GM21528 (cell line): Measurements from ENCODE around the gene HMGN2.
"Not testable (repeated sequence)": the region's sequence is repeated elsewhere in the genome, so short reads cannot be mapped to it uniquely, and the experiment has no call there.

Source experiments
- ATAC-seq: cut with Tn5 transposase; IDR thresholded peaks from one replicate; pipeline ENCODE4 v1.9.1; 2021; ENCODE audit warnings: mild to moderate bottlenecking, moderate library complexity; ENCODE audit not compliant: unreplicated experiment, low FRiP score

HMGN2 gene

GRCh38 chr1:26476958-26477357 is 4.7 kb downstream of the HMGN2 start:
- no peak for ATAC-seq

DNA sequence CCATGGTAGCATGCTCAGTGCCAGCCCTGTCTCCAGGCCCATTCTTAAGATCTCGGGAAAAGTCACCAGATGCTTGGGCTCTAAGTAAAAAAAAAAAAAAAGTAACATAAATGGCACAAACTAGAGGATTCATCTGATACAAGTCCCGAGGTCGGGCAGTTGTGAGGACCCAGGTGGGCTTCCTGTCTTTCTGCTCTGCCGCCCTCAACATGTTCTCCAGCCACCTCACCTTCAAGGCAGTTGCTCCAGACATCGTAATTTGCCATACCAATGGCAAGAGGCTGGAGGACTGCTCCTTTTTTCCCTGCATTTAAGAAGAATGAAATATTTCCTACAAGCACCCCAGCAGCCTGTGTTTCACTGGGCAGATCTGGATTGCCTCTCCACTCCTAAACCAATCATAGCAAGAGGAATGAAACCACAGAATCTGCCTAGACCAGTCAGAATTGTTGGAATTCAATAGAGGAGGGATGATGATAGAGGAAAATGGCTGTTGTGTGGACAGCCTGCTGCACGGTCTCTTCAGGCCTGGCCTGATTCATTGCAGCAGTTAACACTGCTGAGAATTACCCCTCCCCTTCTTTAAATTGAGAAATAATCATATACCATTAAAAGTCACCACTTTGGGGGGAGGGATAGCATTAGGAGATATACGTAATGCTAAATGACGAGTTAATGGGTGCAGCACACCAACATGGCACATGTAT is 5.4 kb downstream of the HMGN2 start:
- no peak for ATAC-seq

DNA sequence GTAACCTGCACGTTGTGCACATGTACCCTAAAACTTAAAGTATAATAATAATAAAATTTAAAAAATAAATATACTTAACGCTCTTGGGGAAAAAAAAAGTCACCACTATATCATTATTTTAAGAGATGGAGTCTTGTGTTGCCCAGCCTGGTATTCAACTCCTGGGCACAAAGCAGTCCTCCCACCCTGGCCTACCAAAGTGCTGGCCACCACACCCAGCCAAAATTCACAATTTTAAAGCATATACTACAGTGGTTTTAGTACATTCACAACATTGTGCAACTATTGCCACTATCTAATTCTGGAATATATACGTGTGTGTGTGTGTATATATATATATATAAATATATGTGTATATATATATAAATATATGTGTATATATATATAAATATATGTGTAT is 5.9 kb downstream of the HMGN2 start:
- ATAC-seq: no peak

DNA sequence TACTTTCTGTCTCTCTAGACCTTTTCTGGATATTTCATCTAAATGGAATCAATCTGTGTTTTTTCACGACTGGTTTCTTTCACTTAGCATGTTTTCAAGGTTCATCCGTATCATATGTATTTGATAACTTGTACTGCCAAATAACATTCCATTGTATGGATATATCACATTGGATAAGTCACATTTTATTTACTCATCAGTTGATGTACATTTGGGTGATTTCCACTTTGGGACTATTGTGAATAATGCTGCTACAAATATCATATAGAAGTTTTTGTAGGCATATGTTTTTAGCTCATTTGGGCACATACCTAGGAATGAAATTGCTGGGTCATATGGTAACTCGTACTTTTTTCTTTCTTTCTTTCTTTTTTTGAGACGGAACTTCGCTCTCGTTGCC is 6.7 kb downstream of the HMGN2 start:
- no peak for ATAC-seq

- ATAC-seq: no peak
Measured at GRCh38 chr1:26482921-26483320, 10.7 kb downstream of the HMGN2 start.

DNA sequence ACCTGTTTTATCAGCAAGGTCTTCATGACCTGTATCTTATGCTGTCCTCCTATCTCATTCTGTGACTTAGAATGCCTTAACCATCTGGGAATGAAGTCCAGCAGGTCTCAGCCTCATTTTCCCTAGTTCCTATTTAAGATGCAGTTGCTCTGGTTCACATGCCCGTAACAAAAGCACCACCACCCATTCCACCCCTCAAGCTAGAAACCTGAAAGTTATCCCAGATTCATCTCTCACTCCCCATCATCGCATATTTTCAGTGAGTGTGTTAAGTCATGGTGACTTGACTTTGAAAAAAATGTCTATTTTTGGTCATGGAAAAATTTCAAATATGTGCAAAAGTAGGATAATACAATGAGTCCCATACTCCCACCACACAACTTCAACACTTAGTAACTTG is 11.7 kb downstream of the HMGN2 start:
- no peak for ATAC-seq

DNA sequence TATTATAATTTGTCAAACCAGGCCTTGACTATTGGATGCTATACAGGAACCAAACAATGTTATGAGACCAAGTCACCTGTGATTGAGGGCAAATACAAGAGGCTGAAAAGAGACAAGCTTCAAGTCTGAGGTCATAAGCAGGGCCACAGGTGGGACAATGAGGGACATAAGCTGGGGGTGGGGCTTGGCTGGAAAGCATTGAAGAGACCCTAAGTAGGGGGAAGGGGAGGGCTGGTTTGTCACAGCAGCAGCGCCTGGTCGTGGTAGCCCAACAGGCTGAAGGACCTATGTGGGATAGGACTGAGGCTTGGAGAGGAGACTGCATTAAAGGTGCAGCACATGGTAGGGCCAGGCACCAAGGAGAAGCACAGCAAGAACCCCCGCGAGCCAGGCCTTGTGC is 17.9 kb downstream of the HMGN2 start:
- no peak for ATAC-seq

DNA sequence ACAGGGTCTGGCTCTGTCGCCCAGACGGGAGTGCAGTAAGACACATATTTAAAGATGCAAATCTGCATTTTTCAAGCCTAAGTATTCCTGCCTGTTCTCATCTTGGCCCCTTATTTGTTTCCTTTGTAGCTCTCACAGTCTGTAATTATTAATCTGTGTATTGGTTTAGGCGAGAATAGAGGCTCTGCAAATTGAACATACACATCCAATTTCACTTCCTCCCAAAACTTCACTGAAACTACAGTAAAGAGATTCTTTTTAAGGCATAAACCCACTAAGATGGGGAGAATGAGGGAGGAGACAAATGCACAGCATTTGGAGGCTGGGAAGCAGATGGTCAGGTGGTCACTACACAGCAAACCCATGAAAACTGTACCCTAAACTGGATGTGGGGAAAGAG is 21.0 kb downstream of the HMGN2 start:
- ATAC-seq: no peak

GRCh38 chr1:26493938-26494337 is 21.7 kb downstream of the HMGN2 start:
- no peak for ATAC-seq

- no peak for ATAC-seq
Measured at GRCh38 chr1:26496861-26497260, 24.6 kb downstream of the HMGN2 start.

GRCh38 chr1:26498894-26499293 is 26.7 kb downstream of the HMGN2 start:
- no peak for ATAC-seq

GRCh38 chr1:26500488-26501175 is 28.4 kb downstream of the HMGN2 start:
- ATAC-seq: peak; percentile 79

DNA sequence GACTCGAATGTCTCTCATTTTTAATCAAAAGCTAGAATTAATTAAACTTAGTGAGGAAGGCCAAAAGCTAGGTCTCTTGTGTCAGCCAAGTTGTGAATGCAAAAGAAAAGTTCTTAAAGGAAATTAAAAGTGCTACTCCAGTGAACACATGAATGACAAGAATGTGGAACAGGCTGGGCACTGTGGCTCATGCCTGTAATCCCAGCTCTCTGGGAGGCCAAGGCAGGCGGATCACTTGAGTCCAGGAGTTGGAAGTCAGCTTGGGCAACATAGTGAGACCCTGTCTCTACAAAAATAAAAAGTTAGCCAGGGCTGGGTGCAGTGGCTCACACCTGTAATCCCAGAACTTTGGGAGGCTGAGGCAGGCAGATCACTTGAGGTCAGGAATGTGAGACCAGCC is 38.5 kb downstream of the HMGN2 start:
- not testable (repeated sequence) for ATAC-seq

- ATAC-seq: not testable (repeated sequence)
Measured at GRCh38 chr1:26515836-26516235, 43.6 kb downstream of the HMGN2 start.

DNA sequence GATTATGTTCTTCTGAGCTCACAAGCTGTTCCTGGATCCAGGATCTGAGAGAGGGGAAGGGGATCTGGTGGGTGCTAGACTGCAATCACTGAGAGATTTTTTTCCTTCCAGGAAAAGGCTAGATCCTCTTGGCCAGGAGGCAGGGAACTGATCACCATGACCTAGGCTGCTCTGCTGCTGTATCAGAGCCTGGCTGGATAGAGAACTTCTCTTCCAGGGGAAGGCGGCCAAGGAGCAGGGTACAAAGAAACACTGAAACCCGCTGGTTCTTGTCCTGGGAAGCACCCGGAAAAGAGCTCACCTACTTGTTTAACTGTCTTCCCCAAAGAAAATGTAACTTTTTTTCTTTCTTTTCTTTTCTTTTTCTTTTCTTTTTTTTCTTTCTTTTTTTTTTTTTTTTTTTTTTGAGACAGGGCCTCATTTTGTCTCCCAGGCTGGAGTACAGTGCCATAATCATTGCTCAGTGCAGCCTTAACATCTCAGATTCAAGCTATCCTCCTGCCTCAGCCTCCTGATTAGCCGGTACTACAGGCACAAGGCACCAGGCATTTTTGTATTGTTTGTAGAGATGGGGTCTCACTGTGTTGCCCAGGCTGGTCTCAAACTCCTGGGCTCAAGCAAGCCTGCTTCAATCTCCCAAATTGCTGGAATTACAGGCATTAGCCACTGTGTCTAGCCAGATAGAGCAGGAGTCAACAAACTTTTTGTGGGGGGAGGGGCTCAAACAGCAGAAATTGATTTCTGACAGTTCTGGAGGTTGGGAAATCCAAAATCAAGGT is 44.9 kb downstream of the HMGN2 start:
- no peak for ATAC-seq

DNA sequence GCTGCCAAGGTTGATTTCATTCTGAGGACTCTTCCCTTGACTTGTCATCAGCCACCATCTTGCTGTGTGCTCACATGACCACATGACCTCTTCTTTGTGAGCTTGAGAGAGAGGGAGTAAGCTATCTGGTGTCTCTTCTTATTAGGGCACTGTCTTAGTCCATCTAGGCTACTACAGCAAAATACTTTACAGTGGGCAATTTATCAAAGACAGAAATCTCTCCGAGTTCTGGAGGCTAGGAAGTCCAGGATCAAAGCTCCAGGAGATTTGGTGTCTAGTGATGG is 45.5 kb downstream of the HMGN2 start:
- ATAC-seq: no peak

DNA sequence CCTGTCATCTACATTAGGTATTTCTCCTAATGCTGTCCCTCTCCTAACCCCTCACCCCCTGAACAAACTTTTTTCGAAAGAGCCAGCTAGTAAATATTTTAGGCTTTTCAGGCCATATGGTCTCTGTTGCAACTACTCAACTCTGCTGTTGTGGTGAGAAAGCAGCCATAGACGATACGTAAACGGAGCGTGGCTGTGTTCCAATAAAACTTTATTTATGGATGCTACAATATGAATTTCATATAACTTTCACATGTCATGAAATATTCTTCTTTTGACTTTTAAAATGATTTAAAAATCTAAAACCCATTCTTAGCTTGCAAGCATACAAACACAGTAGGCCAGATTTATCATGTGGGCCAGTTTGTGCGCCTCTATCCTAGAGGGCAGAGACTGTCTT is 46.1 kb downstream of the HMGN2 start:
- no peak for ATAC-seq

DNA sequence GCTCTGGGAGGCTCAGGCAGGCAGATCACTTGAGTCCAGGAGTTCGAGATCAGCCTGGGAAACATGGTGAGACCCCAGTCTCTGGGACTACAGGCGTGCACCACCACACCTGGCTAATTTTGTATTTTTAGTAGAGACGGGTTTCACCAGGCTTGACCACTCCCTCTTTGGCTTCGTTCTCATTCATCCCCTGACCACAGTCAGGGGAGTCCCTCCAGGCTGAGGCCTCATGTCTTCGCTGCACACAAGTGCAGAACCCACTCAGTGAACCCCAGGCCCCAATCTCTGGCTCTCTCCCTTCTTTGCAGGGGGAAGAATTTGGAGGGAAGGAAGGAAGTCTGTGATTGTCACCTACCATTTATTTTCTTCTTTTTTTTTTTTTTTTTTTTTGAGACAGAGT is 48.1 kb downstream of the HMGN2 start:
- ATAC-seq: no peak

DNA sequence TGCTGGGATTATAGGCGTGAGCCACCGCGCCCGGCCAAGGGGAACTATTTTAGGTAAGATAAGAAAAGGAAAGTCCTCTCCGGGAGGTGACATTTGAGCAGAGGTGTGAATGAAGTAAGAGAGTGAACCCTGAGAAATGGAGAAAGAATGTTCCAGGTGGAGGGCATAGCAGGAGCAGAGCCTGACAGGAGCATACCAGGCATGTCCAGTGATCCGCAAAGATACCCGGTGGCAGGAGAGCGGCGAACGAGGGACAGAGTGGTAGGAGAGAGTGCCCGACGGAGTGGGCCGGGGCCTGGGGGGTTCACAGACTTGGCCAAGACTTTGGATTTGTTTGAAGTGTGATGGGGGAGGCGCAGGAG is 49.4 kb downstream of the HMGN2 start:
- no peak for ATAC-seq

DNA sequence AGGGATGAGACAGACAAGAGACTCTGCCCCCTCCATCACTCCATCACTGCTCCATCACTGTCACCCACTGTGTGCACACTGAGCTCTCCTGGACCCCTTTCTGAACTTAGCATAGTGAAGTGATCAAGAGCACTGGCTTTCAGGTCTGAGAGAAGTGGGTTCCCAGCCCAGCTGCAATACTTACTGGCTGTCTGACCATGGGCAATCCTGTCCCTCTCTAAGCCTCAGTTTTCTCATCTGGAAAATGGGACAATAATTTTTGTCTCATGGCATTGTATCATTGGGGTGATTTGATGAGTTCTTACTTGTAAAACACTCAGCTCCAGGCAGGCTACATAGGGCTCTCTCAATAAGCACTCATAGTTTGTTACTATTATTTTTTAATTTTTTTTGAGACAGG is 49.8 kb downstream of the HMGN2 start:
- ATAC-seq: no peak

GRCh38 chr1:26524181-26524580 is 51.9 kb downstream of the HMGN2 start:
- ATAC-seq: no peak
